Fibroblast of lung (primary cell): Measurements from ENCODE around the gene HDAC4.

ENCODE experiments used
- EZH2 ChIP-seq: IDR thresholded peaks from 2 replicates; pipeline ENCODE4 v1.5.1; 2012; ENCODE audit warnings: low read length, control low read depth, mild to moderate bottlenecking; ENCODE audit errors: missing control alignments
- TF ChIP-seq, protein P1 (sequence below), 2 donors: IDR thresholded peaks in 1 of 2; conservative IDR thresholded peaks in 1 of 2; 1 replicate in 1 of 2; 2 replicates in 1 of 2; pipeline ENCODE4 v1.5.1; 2011 to 2012; ENCODE audit warnings: low read length in 2 of 2, control low read depth in 1 of 2, inconsistent platforms in 1 of 2, low read depth in 1 of 2, mild to moderate bottlenecking in 1 of 2

- TF ChIP-seq, protein P1, sequence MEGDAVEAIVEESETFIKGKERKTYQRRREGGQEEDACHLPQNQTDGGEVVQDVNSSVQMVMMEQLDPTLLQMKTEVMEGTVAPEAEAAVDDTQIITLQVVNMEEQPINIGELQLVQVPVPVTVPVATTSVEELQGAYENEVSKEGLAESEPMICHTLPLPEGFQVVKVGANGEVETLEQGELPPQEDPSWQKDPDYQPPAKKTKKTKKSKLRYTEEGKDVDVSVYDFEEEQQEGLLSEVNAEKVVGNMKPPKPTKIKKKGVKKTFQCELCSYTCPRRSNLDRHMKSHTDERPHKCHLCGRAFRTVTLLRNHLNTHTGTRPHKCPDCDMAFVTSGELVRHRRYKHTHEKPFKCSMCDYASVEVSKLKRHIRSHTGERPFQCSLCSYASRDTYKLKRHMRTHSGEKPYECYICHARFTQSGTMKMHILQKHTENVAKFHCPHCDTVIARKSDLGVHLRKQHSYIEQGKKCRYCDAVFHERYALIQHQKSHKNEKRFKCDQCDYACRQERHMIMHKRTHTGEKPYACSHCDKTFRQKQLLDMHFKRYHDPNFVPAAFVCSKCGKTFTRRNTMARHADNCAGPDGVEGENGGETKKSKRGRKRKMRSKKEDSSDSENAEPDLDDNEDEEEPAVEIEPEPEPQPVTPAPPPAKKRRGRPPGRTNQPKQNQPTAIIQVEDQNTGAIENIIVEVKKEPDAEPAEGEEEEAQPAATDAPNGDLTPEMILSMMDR (conservative IDR thresholded peaks at IDR 0.05 in 1 of 2, IDR thresholded peaks at IDR 0.05 in 1 of 2; ENCODE audit: low read depth in 1 of 2, low read length in 2 of 2) = no peak
- TF ChIP-seq EZH2 = no peak
Measured at GRCh38 chr2:239381709-239382134, 19.1 kb downstream of the HDAC4 start.
